HG02938 (cell line): ENCODE results near the gene PDLIM4.

Experiments
- ATAC-seq: cut with Tn5 transposase; IDR thresholded peaks from one replicate; pipeline ENCODE4 v1.9.1; 2021; ENCODE audit warnings: mild to moderate bottlenecking, moderate library complexity; ENCODE audit not compliant: unreplicated experiment

Gene PDLIM4

DNA sequence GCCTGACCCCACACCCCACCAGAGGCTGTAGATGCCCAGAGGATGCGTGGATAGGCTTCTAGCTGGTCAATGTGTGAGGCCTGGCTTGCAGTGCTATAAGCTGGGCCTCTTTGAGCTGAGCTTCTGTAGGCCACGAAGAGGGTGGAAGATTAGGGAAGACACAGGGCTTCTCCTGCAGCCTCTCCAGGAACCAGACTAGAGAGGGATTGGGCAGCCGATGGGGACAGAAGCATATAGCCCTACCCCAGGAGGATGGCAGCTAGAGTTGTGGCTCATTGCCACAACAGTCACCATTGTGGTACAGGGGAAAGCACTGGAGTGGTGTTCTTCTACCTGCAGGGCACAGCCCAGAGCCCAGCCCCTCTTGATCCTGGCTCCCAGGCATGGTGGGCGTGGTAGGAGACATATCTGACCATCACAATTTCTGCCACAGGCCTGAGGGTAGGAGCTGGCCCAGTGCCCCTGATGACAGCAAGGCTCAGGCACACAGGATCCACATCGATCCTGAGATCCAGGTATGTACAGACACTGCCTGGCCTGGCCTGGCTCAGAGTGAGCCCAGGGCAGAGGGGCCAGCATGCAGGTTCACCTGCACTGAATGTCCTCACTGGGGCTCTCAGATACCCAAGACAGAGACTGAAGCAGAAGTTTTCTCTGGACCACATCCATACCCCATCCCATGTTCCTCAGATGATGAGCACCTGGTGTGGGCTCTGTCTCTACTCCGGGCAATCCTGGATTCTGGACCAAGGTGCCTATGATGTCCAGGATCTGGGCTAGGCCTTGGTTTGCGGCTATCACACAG, 8.7 kb downstream of the PDLIM4 start:
- ATAC-seq = no peak

DNA sequence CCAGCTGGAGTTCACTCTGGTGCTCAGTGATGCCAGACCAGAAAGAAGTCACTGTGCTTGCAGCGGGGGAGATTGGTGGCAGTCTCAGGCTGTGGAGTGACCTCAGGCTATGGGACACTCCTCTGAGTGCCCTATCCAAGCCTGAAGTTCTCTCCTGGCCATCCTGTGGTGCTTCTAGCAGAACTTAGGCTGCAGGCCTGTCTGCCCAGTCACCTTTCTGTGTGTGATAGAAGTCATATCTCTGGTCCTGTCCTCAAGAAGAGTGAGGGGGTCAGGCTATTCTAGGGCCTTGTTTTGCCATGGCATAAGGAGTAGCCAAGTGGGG, 9.3 kb downstream of the PDLIM4 start:
- ATAC-seq = no peak

DNA sequence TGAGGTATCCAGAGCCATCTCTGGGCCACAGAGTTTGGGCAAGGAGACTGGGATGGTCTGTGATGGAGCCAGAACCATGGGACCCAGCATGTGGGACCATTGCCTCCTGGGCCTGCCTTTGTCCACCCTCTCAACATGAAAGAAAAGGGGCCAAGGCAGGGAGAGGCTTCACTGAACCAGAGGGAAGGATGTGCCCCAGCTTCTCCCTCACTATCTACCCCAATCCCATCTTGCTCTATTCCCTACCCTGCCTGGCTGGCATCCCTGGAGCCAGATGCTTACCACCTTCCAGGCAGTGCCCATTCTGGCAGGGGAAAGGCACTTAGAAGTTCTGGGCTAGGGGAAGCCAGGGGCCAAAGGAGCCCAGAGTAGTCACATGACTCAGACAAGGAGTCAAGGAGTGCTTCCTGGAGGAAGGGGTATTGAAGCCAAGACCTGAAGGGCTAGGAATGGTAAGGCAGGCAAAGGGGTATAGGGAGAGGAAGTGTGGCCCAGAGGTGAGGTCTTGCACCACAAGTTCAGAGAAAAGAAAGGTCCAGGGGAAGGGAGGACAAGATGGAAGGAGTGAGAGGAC, 9.8 kb downstream of the PDLIM4 start:
- ATAC-seq = no peak

DNA sequence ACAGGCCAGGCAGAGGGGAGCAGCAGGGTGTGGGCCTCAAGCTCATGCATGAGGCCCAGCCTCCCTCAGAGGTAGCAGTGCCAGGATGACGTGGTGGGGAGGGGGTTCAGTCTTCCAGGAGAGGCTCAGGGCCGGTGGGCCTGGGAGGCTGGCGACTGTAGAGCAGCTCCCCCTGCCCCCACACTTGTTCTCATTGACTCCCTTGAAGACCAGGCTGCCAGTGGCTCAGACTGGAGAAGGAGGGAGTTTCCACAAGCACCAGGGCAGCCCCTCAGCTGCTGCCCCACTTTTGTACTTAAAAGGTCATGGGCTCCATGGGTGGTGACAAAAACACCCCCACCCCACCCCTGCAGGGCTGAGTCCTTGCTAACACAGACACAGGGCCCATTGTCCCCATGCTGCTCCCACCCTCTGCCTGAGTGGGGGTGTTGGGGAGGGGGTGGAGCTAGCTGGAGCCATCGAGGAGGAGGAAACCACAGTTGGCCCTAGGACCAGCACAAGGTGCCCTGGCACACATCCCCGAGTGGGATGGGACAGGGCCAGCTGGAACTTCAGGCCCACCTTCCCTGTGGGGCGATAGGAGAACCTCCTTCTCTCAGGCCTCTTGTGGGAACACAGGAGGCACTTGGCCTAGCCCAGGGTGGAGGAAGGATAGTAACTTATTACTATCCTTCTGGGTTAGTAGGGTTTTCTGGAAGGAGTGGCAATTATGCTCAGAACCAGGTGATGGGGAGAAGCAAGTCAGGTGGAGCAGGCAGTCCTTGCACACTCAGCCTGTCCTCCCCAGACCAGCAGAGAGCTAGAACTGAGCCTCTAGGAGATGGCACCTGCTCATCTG, 10.7 kb downstream of the PDLIM4 start:
- ATAC-seq = peak; percentile 6

DNA sequence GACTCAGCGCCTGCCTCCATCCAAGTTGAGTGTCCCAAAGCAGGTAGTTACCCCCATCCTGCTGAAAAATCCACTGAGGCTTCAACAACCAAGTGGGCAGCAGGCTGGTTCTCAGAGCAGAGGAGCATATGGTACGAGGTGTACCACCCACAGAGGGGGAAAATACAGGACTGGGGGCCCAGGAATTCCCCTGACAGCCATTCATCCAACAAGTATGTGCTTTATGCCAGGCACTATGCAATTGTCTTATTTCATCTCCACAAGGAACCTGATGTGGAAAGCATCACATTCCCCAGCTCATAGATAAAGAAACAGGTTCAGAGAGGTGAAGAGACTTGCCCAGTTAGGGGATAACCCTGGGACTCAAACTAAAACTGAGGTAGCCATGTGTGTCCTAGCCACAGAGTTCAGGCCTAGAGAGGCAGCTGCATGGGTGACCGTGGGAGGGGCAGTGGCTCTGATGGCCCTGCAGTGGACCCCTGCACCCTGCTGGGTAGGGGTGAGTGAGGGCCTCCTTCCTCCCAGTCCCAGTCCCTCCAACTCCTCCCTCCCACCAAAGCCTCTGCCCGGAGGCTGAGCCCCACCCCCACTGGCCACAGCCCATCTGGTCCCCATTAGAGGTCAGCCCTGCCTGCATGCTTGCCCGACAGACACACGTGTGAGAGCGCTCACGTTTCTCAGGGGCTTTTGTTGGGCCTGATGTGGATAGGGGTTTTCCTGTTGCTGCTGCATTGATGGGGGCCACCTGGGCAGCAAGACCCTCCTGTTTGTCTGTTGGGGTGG, 11.5 kb downstream of the PDLIM4 start:
- ATAC-seq = peak; percentile 69

DNA sequence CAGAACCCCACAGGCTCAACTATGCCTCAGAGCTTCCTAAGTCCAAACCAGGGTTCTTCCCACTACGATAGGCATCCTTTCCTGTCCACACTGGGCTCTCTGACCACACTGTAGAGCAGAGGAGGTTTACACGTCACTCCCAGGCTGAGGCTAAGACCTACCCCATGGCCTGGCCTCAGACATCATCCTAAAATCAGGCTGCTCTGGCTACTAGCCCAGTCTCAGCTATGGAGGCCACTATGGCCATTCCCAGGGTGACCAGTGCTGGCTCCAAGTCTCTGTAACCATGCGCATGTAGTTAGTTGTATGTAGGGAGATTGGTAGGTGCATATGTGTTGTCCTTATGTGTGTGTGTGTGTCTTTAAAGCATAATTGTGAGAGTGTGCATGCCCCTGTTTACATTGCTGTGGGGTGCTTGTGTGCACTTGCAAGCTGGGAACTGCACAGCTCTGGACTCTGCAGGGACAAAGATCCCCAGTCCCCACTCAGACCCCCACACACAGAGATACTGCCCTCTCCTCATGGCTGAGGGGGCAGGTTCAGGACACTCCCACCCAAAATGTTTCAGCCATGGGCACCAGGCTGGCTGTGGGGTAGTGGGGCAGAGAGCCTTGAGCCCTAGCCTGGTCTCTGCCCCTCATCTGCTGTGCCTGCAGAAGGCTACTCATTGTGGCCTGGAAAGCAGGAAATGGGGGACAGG, 12.3 kb downstream of the PDLIM4 start:
- no peak for ATAC-seq

DNA sequence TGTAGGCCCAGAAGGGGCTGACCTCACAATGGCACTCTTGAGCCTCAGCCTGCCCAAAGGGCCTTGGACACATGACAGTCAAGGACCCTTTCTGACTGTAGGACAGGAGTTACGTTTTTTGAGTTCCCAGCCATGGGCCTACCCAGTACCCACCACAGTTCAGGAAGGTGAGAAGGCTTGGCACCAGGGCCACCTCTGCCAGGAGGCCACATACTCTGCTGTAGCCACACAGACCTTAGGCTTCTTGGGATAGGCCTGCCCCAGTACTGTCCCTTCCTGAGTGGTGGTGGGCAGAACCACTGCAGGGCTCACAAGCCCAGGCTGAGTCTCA, 12.8 kb downstream of the PDLIM4 start:
- no peak for ATAC-seq

DNA sequence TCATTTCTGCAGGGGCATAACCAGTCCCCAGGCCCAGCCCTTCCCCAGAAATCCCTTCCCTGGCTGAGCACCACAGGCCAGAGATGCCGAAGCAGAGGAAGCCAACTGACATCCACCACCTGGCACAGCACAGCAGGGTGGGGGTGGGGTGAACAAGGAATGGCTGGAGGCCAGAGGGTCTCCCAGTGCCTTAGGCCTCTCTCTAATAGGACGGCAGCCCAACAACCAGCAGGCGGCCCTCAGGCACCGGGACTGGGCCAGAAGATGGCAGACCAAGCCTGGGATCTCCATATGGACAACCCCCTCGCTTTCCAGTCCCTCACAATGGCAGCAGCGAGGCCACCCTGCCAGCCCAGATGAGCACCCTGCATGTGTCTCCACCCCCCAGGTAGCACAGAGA, 13.2 kb downstream of the PDLIM4 start:
- no peak for ATAC-seq

DNA sequence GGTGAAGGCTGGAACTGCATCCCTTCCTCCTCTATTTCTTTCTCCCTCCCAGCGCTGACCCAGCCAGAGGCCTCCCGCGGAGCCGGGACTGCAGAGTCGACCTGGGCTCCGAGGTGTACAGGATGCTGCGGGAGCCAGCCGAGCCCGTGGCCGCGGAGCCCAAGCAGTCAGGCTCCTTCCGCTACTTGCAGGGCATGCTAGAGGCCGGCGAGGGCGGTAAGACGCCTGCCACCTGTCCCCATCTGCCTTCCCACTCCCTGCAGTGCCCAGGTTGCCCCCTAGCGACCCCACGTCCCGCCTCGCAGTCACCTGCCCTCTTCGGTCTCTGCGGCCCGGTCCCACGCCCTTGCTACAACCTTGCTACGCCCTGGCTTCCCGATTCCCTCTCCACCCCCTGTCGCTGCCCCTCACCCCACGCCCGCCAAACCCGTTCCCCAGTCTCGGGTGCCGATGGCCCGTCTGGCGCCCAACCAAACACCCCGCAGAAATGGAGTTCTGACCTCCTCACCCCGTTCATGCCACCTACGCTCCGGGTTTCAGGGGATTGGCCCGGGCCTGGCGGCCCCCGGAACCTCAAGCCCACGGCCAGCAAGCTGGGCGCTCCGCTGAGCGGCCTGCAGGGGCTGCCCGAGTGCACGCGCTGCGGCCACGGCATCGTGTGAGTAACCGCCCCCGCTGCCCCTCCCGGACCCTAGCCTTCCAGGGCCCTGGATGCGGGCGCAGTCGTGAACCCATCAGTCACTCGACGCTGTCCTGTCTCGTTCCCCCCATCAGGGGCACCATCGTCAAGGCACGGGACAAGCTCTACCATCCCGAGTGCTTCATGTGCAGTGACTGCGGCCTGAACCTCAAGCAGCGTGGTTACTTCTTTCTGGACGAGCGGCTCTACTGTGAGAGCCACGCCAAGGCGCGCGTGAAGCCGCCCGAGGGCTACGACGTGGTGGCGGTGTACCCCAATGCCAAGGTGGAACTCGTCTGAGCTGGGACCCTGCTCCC, 14.1 kb downstream of the PDLIM4 start:
- no peak for ATAC-seq

DNA sequence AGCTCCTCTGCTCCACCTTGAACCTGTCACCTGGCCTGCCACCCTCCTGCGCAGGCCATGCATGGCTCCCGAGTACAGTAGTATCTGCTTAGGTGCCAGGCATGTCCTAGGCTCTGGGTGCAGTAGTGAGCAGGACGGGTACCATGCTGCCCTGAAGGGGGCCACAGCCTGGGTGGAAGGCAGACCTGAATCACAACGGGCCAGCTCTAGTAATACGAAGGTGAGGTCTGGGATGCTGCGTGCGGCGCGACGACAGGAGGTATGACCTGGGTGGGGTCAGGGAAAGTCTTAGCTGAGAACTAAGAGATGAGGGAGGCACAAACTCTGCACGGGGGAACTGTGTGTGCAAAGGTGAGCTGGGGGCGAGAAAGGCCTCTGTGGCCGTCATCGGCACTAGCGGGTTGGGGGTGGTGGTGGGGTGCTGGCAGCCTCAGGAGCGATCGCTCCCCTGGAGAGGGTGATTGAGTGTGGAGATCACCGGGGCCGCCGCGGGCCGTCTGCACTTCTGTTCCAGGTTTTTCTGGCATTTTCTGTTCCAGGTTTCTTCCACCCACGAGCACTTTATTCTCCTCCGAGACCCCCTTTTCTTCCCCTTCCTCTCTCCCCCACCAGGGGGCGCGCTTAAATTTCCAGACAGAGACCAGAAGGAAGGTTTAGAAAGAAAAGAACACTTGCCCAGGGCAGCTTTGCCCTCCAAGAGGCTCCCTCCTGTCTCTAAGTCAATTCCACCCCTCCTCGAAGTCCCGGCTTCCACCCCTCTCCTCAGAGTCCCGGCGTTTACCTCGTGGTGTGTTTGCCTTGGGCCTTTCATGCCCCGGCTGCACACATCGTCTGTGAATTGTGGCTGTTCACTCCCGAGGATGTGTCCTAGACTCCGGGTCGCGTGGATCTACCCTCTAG, 15.1 kb downstream of the PDLIM4 start:
- no peak for ATAC-seq

DNA sequence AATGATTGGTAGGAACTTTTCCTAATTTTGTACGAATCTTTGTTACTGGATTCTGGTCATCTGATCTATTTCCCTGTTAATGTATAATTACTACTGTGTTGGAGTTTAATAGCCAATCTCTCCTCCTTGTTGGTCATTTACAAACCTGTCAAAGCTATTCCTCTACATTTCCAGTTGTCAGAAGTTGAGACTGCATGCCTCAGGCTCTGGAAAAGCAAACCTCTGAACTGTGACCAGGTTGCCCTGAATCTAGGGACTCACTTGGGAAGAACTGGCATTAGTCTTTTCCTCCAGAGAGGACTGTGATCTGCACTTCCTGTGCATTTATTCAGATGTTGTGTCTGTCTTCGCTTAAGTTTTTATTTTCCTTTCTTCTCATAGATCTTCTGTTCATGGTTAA, 16.1 kb downstream of the PDLIM4 start:
- ATAC-seq = no peak

DNA sequence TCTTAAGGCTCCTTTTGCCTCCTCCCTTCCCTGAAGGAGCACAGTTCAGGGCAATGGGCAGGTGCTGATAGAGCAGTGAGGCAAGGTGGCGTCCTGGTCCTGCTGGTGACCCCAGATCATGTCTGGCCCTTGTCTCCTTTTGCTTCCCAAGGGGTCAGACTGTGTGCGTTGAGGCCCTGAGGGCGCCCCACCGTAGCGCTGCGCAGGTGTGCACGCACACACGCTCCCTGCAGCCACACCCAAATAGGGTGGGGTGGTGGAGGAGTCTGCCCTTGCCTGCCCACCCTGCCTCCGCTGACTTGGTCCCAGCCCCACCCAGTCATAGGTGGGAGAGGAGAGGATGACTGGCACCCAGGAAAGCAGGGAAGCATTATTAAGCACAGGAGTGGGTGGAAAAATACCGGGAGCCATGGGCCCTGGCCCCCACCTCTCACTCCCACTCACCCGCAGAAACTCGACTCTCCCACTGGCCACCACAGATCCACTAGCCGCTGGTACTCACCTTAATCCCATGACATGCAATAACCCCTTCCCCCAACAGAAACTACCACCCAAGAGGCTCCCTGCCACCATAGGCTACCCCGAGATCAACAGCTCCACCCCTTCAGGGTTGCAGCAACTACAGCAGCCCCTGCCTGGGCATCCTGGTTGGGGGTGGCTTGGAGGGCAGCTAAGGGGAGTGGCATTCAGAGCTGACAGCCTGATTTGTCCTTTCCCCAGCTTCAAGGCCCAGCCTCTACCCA, 16.7 kb downstream of the PDLIM4 start:
- ATAC-seq = no peak

DNA sequence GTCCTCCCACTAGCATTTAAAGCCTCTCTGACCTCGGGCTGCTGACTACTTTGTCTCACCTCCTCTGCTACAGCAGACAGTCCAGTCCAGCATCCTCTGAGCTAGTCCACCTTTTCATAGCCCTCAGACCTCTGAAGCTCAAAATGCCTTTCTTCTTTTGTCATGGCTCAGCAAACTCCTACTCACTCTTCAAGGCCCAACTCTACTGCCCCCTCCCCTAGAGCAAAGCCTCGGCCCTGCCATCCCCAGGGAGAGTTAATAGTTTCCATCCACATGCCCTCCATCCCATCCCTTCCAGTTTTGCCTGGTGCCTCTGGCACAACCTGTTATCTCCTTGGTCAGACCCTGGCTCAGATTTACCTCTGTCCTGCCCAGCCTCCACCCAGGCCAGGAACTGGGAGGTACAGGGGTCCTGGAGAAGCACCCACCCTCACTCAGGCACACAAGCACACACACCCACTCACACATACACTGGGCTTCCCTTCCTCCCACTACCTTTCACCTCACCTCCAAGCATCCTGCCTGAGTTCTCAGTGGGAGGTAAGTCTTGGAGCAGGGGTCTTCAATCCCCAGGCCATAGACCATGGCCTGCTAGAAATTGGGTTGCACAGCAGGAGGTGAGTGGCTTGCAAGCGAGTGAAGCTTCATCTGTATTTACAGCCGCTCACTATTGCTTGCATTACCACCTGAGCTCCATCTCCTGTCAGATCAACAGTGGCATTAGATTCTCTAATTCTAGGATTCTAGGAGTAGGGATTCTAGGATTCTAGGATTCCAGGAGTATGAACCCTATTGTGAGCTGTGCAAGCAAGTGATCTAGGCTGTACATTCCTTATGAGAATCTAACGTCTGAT, 18.1 kb downstream of the PDLIM4 start:
- ATAC-seq = no peak

DNA sequence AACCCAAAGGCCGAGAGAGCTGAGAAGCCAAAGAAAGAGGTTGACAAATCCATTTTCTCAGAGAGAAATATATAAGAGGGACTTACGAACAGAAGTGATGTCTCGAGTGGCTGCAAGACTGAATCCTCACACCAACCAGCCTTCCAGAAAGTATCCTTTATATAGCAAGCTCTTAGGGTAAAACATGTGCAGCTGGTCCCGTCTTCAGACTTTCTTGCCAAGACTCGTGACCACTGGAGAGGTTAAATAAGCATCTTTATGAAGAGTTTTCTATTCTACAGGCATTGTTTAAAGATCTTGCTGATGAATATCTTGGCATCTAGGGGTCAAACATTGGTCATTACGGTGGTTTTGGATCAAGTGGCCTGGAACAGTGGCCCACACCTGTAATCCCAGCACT, 19.8 kb downstream of the PDLIM4 start:
- ATAC-seq = no peak

DNA sequence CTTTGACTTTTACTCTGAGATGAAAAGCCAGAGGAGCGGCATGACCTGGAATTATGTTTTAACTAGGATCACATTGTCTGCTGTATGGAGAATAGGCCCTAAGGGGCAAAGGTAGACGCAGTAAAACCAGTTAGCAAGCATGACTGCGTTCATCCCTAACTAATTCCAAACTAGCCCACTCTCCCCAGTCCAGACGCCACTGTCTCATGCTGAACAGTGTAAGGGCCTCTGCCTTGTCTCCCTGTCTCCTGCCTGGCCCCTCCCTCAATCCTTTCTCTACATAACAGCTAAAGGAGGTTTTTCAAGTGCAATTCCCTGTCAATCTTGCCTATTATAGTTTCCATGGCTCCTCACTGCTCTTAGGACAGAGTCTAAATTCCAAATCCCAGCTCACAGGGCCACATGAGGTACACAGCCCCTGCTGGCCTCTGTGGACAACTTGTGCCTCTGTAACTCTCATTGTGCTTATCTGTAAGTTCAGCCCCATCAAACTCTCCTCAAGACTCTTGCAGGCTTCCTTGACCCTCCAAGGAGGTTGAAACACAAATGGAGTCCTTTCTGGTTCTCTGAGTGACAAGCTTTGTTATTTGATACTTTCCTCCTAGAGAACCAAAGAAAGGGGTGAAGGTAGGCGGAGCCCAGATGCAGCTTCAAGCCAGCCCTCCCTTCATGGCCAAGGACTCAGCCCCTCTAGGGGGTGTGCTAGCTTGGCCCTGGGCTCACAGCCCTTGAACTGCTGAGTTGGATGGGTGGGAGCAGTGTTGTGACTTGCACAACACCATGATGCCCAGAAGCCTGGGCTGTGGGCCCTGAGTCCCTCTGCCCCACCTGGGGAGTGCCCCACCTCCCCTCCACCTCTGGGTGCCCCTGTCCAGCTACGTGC, 20.7 kb downstream of the PDLIM4 start:
- no peak for ATAC-seq

DNA sequence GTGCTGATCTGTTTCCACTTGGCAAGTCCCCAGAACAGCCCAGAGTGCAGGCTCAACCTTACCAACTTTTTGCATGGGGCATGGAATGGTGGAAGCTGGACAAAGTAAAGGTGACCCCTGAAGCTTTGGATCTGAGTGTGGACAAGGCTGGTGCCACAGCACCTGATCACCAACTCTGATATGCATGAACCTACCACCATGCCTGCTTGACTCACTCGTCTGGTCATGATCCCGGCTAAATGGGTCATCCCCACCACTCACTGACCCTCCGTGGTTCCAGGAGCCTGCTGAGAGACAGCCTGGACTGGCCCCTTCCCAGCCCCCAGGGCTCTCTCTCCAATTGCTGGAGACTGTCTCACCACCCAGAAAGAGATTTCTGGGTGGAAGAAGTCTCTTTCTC, 22.3 kb downstream of the PDLIM4 start:
- no peak for ATAC-seq
